Prostate gland (tissue), 2 donors: ENCODE results near the gene TBL3. TPM values are rescaled to one million over a fixed set of nuclear protein-coding genes. Genes with fewer than 3 reads are reported as not detected.
"Not testable (repeated sequence)": the region's sequence is repeated elsewhere in the genome, so short reads cannot be mapped to it uniquely, and the experiment has no call there.

Source experiments
- DNase-seq: peaks from one replicate; pipeline ENCODE4 v3.0.0-alpha.2; 2019; ENCODE audit warnings: low spot score
- H3K27ac ChIP-seq, 2 donors: fragments of 200-600 bp; sonication (generic); 2 replicates each; pipeline ENCODE4 v1.5.1; 2017 to 2019
- H3K27me3 ChIP-seq: fragments of 200-600 bp; sonication (generic); replicated peaks from 2 replicates; pipeline ENCODE4 v1.5.1; 2019; ENCODE audit not compliant: insufficient read depth
- H3K36me3 ChIP-seq, 2 donors: fragments of 200-600 bp; sonication (generic); 1 replicate in 1 of 2; 2 replicates in 1 of 2; pipeline versions ENCODE4 v1.5.1 to v1.8.1; 2017 to 2019
- H3K4me1 ChIP-seq: fragments of 200-600 bp; sonication (generic); replicated peaks from 2 replicates; pipeline ENCODE4 v1.5.1; 2019
- H3K4me3 ChIP-seq, 2 donors: fragments of 200-600 bp; sonication (generic); 2 replicates each; pipeline ENCODE4 v1.5.1; 2017 to 2019
- H3K9me3 ChIP-seq: fragments of 200-600 bp; sonication (generic); 2 replicates; pipeline ENCODE4 v1.5.1; 2017
- CTCF ChIP-seq, 4 experiments: fragments of 200-600 bp in 2 of 4; fragments of 450-650 bp in 2 of 4; sonication (generic) in 2 of 4; IDR thresholded peaks; 1 replicate in 3 of 4; 2 replicates in 1 of 4; pipeline ENCODE4 v1.5.1; 2016 to 2019; ENCODE audit warnings: antibody characterized with exemption in 4 of 4, mild to moderate bottlenecking in 2 of 4, moderate library complexity in 2 of 4
- POLR2A ChIP-seq: fragments of 450-650 bp; IDR thresholded peaks from one replicate; pipeline ENCODE4 v1.6.1; 2016; ENCODE audit warnings: antibody characterized with exemption, mild to moderate bottlenecking
- POLR2AphosphoS5 ChIP-seq: sonication (generic); formaldehyde crosslinking; IDR thresholded peaks from one replicate; pipeline ENCODE4 v1.6.1; 2017; ENCODE audit warnings: antibody characterized with exemption
- WGBS: methylation state at CpG from one replicate; pipeline ENCODE4 v1.1.5; 2018; 5-methylcytosine and 5-hydroxymethylcytosine counted together
- intact Hi-C: fragments of 100-400 bp; cut with DNase I; formaldehyde crosslinking; loops from one replicate; pipeline ENCODE4 v1.14.2; 2022
- total RNA-seq, 2 donors: library from RNA; depleted of rRNA; stranded (reverse); fragments of >200 nt; gene quantifications; one replicate each; pipeline ENCODE4 v1.1.0, GENCODE V29; 2016

The TBL3 gene
- total RNA-seq, 2 donors from 2014 or later, result 54.3 to 57.1 TPM

GRCh38 chr16:1932050-1933028 is 39.5 kb upstream of the TBL3 start:
- Histone ChIP-seq H3K4me3 (no peak overlapping the region), H3K9me3 (no peaks in the 10 kb centered on the region), H3K27me3 (no peaks in the 10 kb centered on the region), H3K27ac (no peak overlapping the region), H3K4me1 (no peaks in the 10 kb centered on the region), H3K36me3 (no peaks in the 10 kb centered on the region)
- no peak for DNase-seq
- intact Hi-C loops, result no loop called here
- WGBS, result 75% methylated on average over 18 of the region's 19 CpGs
- TF ChIP-seq POLR2A (no peak), CTCF (IDR thresholded peaks at IDR 0.05) (peak in 1 of 4 experiments; percentile 12), POLR2AphosphoS5 (no peak)

- TF ChIP-seq POLR2A (no peak), POLR2AphosphoS5 (no peak)
- intact Hi-C loops, result no loop called here
Measured at GRCh38 chr16:1933097-1933661, 38.7 kb upstream of the TBL3 start.

GRCh38 chr16:1936945-1937479 is 34.8 kb upstream of the TBL3 start:
- H3K4me3 ChIP-seq, result no peak overlapping the region
- intact Hi-C loops, result no loop called here
- no peak overlapping the region for H3K27ac ChIP-seq
- H3K27me3 ChIP-seq, result no peaks in the 10 kb centered on the region
- peaks cover 3% of the 10 kb centered on the region for H3K4me1 ChIP-seq
- TF ChIP-seq POLR2A (no peak), CTCF (IDR thresholded peaks at IDR 0.05) (no peak), POLR2AphosphoS5 (no peak)
- no peak for DNase-seq
- H3K36me3 ChIP-seq, result peaks cover 3 to 18% of the 10 kb centered on the region in 2 donors
- 95% methylated on average over 11 of the region's 11 CpGs for WGBS
- no peaks in the 10 kb centered on the region for H3K9me3 ChIP-seq

More at GRCh38 chr16:1933097-1933661, 38.7 kb upstream of the TBL3 start:
- Histone ChIP-seq H3K27ac (no peak overlapping the region), H3K4me1 (no peaks in the 10 kb centered on the region), H3K36me3 (peaks cover 0 to 4% of the 10 kb centered on the region in 2 donors), H3K4me3 (no peak overlapping the region), H3K27me3 (no peaks in the 10 kb centered on the region), H3K9me3 (no peaks in the 10 kb centered on the region)
- DNase-seq, result no peak
- 68% methylated on average over 22 of the region's 23 CpGs for WGBS

- DNase-seq, result no peak
- H3K27ac ChIP-seq, result no peak overlapping the region
- H3K4me1 ChIP-seq, result peaks cover 9% of the 10 kb centered on the region
- H3K9me3 ChIP-seq, result no peaks in the 10 kb centered on the region
- TF ChIP-seq POLR2A (no peak), POLR2AphosphoS5 (no peak), CTCF (IDR thresholded peaks at IDR 0.05) (no peak)
- intact Hi-C loops, result no loop called here
- no peaks in the 10 kb centered on the region for H3K27me3 ChIP-seq
- 93% methylated on average over 10 of the region's 10 CpGs for WGBS
- no peak overlapping the region for H3K4me3 ChIP-seq
- H3K36me3 ChIP-seq, result peaks cover 3 to 18% of the 10 kb centered on the region in 2 donors
Measured at GRCh38 chr16:1938316-1938715, 33.5 kb upstream of the TBL3 start.

GRCh38 chr16:1938910-1939309 is 32.9 kb upstream of the TBL3 start:
- Histone ChIP-seq H3K4me1 (peaks cover 9% of the 10 kb centered on the region), H3K4me3 (no peak overlapping the region), H3K9me3 (no peaks in the 10 kb centered on the region), H3K36me3 (peaks cover 3 to 18% of the 10 kb centered on the region in 2 donors), H3K27ac (no peak overlapping the region), H3K27me3 (no peaks in the 10 kb centered on the region)
- WGBS, result 88% methylated on average over 17 of the region's 17 CpGs
- TF ChIP-seq POLR2AphosphoS5 (no peak), POLR2A (no peak), CTCF (IDR thresholded peaks at IDR 0.05) (no peak)
- intact Hi-C loops, result no loop called here
- no peak for DNase-seq

GRCh38 chr16:1939833-1940232 is 32.0 kb upstream of the TBL3 start:
- intact Hi-C loops, H3K9me3 ChIP-seq, H3K4me3 ChIP-seq, H3K27ac ChIP-seq, H3K27me3 ChIP-seq, DNase-seq, H3K4me1 ChIP-seq: not testable (repeated sequence)
- peaks cover 3 to 18% of the 10 kb centered on the region in 2 donors for H3K36me3 ChIP-seq
- WGBS, result 89% methylated on average over 8 of the region's 8 CpGs
